DND-41 (cell line): ENCODE measurements around the gene TRIM24.

Source experiments
- ATAC-seq: fragments of 200-7000 bp; cut with Tn5 transposase; 3 replicates; pipeline ENCODE4 v1.9.1; 2021; ENCODE audit warnings: low read depth; ENCODE audit not compliant: insufficient read depth
- DNase-seq: peaks from one replicate; pipeline ENCODE4 v3.0.0-alpha.2; 2020
- H2AFZ ChIP-seq: 2 replicates; pipeline ENCODE4 v1.6.0; 2012; ENCODE audit warnings: low read depth, low read length
- H3K27ac ChIP-seq: 2 replicates; pipeline ENCODE4 v1.5.1; 2012; ENCODE audit warnings: low read length, inconsistent platforms
- H3K27me3 ChIP-seq: fragments of 200-600 bp; sonication (generic); 2 replicates; pipeline ENCODE4 v1.6.0; 2012; ENCODE audit warnings: low read length, mild to moderate bottlenecking, inconsistent platforms; ENCODE audit not compliant: insufficient read depth, poor library complexity
- H3K36me3 ChIP-seq: 2 replicates; pipeline ENCODE4 v1.5.1; 2012; ENCODE audit warnings: low read length, inconsistent platforms; ENCODE audit not compliant: insufficient read depth
- H3K4me1 ChIP-seq: 2 replicates; pipeline ENCODE4 v1.5.1; 2012; ENCODE audit warnings: mild to moderate bottlenecking, low read length; ENCODE audit not compliant: insufficient read depth
- H3K4me2 ChIP-seq: 2 replicates; pipeline ENCODE4 v1.6.0; 2012; ENCODE audit warnings: mild to moderate bottlenecking, moderate library complexity, low read length, inconsistent platforms; ENCODE audit not compliant: insufficient read depth
- H3K4me3 ChIP-seq, 2 experiments: fragments of 200-600 bp in 1 of 2; shearing (Covaris generic) in 1 of 2; 2 replicates each; pipeline ENCODE4 v1.5.1; 2012 to 2016; ENCODE audit warnings: inconsistent platforms in 2 of 2, low read length in 2 of 2, mild to moderate bottlenecking in 2 of 2, low read depth in 1 of 2, moderate library complexity in 1 of 2
- H3K79me2 ChIP-seq: 2 replicates; pipeline ENCODE4 v1.6.0; 2012; ENCODE audit warnings: low read length, inconsistent platforms; ENCODE audit not compliant: insufficient read depth
- H3K9ac ChIP-seq: 2 replicates; pipeline ENCODE4 v1.6.0; 2012; ENCODE audit warnings: low read depth, mild to moderate bottlenecking, inconsistent platforms, low read length, moderate library complexity
- H3K9me3 ChIP-seq: 2 replicates; pipeline ENCODE4 v1.5.1; 2012; ENCODE audit warnings: low read length, moderate library complexity, mild to moderate bottlenecking, inconsistent platforms; ENCODE audit not compliant: insufficient read depth, severe bottlenecking
- H4K20me1 ChIP-seq: 2 replicates; pipeline ENCODE4 v1.6.0; 2012; ENCODE audit warnings: low read length; ENCODE audit not compliant: insufficient read depth
- EZH2 ChIP-seq: IDR thresholded peaks from 3 replicates; pipeline ENCODE4 v1.6.1; 2012; ENCODE audit warnings: borderline replicate concordance, low read depth, mild to moderate bottlenecking, moderate library complexity, low read length, inconsistent platforms; ENCODE audit not compliant: severe bottlenecking
- TF ChIP-seq, protein P1 (sequence below): IDR thresholded peaks from 2 replicates; pipeline ENCODE4 v1.5.1; 2012; ENCODE audit warnings: borderline replicate concordance, low read length, moderate library complexity, mild to moderate bottlenecking; ENCODE audit not compliant: poor library complexity, severe bottlenecking; ENCODE audit errors: extremely low read depth

TRIM24 gene

DNA sequence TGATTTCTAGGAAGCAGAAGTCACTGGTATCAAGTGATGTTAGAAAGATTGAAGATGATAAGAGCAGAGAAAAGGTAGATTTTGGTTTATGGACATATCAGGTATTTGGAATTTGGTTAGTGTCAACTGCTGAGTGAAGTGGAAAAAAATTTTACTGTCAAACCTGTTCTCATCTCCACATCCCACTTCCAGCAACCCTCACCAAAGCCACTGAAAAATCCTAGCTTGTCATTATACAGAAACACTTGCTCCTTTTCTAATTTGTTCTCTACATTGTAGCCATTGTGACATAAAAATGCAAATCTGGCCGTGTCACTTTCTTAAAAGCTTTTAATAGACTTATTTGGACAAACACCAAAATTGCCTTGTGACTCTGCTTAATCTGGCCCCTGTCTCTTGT, 54.0 kb downstream of the TRIM24 start:
- H3K9me3 ChIP-seq, result peaks cover 2% of the 10 kb centered on the region
- ATAC-seq (no peak), DNase-seq (no peak)
- no peaks in the 10 kb centered on the region; the same call in 1 of the 2 replicates for H4K20me1 ChIP-seq
- TF ChIP-seq, protein P1, sequence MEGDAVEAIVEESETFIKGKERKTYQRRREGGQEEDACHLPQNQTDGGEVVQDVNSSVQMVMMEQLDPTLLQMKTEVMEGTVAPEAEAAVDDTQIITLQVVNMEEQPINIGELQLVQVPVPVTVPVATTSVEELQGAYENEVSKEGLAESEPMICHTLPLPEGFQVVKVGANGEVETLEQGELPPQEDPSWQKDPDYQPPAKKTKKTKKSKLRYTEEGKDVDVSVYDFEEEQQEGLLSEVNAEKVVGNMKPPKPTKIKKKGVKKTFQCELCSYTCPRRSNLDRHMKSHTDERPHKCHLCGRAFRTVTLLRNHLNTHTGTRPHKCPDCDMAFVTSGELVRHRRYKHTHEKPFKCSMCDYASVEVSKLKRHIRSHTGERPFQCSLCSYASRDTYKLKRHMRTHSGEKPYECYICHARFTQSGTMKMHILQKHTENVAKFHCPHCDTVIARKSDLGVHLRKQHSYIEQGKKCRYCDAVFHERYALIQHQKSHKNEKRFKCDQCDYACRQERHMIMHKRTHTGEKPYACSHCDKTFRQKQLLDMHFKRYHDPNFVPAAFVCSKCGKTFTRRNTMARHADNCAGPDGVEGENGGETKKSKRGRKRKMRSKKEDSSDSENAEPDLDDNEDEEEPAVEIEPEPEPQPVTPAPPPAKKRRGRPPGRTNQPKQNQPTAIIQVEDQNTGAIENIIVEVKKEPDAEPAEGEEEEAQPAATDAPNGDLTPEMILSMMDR, result no peak
- TF ChIP-seq EZH2, result no peak
- peaks cover 34% of the 10 kb centered on the region for H3K79me2 ChIP-seq
- H3K4me2 ChIP-seq, result no peak overlapping the region
- peaks cover 88% of the 10 kb centered on the region for H3K36me3 ChIP-seq
- H2AFZ ChIP-seq, result no peak overlapping the region
- H3K4me3 ChIP-seq, result no peak overlapping the region
- no peak overlapping the region for H3K9ac ChIP-seq
- H3K27me3 ChIP-seq, result no peaks in the 10 kb centered on the region
- no peaks in the 10 kb centered on the region for H3K4me1 ChIP-seq
- no peak overlapping the region for H3K27ac ChIP-seq

DNA sequence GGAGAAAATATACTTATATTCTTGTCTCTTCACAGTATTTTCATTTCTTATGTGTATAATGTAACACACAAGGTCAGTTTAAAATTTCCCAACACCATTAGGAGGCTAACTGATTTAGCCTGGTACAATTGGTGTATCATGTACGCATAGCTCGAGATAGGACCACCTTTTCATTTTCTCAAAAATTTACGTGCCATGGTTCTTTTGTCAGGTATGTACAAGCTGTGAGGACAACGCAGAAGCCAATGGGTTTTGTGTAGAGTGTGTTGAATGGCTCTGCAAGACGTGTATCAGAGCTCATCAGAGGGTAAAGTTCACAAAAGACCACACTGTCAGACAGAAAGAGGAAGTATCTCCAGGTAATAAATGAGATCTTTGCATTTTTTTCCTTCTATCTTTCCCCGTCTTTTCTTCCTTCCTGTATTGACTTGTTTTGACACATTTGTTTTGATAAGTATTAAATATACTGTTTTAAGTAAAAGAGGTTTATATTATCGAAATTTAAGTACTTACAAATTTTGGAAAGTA, 55.0 kb downstream of the TRIM24 start:
- no peak overlapping the region for H3K9ac ChIP-seq
- H2AFZ ChIP-seq, result no peak overlapping the region
- peaks cover 29% of the 10 kb centered on the region for H3K79me2 ChIP-seq
- ATAC-seq, result no peak
- no peaks in the 10 kb centered on the region for H3K9me3 ChIP-seq
- no peak overlapping the region for H3K27ac ChIP-seq
- no peak overlapping the region for H3K4me2 ChIP-seq
- peaks cover 93% of the 10 kb centered on the region for H3K36me3 ChIP-seq
- DNase-seq, result no peak
- no peak overlapping the region for H3K4me3 ChIP-seq
- H3K27me3 ChIP-seq, result no peaks in the 10 kb centered on the region
- no peaks in the 10 kb centered on the region; the same call in 1 of the 2 replicates for H4K20me1 ChIP-seq
- no peaks in the 10 kb centered on the region for H3K4me1 ChIP-seq
- no peak for TF ChIP-seq EZH2
- TF ChIP-seq, protein P1, result no peak

GRCh38 chr7:138519061-138519798, 59.2 kb downstream of the TRIM24 start:
- H3K9ac ChIP-seq, result no peak overlapping the region

More at GRCh38 chr7:138519061-138519798, 59.2 kb downstream of the TRIM24 start:
- Histone ChIP-seq H3K4me3 (no peak overlapping the region), H3K79me2 (peaks cover 5% of the 10 kb centered on the region), H3K9me3 (no peaks in the 10 kb centered on the region), H3K27me3 (no peaks in the 10 kb centered on the region), H4K20me1 (no peaks in the 10 kb centered on the region; the same call in 1 of the 2 replicates), H3K4me1 (no peaks in the 10 kb centered on the region), H3K4me2 (no peak overlapping the region), H3K36me3 (peaks cover 94% of the 10 kb centered on the region), H3K27ac (no peak overlapping the region), H2AFZ (no peak overlapping the region)
- ATAC-seq (no peak), DNase-seq (no peak)
- TF ChIP-seq, protein P1, result no peak
- TF ChIP-seq EZH2, result no peak
